Lower leg skin (tissue), 3 donors: ENCODE results near the gene RMI1.

Experiments
- POLR2A ChIP-seq, 2 donors: fragments of 450-650 bp; IDR thresholded peaks; one replicate each; pipeline ENCODE4 v1.6.1; 2016 to 2017; ENCODE audit warnings: antibody characterized with exemption in 2 of 2, mild to moderate bottlenecking in 1 of 2, moderate library complexity in 1 of 2
- TF ChIP-seq, protein P1 (sequence below), 3 donors: fragments of 450-650 bp; IDR thresholded peaks; one replicate each; pipeline ENCODE4 v1.5.1; 2016; ENCODE audit warnings: antibody characterized with exemption in 3 of 3, mild to moderate bottlenecking in 3 of 3, moderate library complexity in 2 of 3

DNA sequence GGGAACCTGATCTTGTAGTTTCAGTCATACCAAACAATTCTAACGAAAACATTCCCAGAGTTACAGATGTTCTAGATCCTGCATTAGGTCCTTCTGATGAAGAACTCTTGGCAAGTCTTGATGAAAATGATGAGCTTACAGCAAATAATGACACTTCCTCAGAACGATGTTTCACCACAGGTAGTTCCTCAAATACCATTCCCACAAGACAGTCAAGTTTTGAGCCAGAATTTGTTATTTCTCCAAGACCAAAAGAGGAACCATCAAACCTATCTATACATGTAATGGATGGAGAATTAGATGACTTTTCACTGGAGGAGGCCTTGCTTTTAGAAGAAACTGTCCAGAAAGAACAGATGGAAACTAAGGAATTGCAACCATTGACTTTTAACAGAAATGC is 21.0 kb downstream of the RMI1 start:
- TF ChIP-seq, protein P1, sequence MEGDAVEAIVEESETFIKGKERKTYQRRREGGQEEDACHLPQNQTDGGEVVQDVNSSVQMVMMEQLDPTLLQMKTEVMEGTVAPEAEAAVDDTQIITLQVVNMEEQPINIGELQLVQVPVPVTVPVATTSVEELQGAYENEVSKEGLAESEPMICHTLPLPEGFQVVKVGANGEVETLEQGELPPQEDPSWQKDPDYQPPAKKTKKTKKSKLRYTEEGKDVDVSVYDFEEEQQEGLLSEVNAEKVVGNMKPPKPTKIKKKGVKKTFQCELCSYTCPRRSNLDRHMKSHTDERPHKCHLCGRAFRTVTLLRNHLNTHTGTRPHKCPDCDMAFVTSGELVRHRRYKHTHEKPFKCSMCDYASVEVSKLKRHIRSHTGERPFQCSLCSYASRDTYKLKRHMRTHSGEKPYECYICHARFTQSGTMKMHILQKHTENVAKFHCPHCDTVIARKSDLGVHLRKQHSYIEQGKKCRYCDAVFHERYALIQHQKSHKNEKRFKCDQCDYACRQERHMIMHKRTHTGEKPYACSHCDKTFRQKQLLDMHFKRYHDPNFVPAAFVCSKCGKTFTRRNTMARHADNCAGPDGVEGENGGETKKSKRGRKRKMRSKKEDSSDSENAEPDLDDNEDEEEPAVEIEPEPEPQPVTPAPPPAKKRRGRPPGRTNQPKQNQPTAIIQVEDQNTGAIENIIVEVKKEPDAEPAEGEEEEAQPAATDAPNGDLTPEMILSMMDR (IDR thresholded peaks at IDR 0.05) = no peak
- TF ChIP-seq POLR2A (IDR thresholded peaks at IDR 0.05) = no peak
